Effector memory CD8-positive, alpha-beta T cell (primary cell): ENCODE measurements around the gene HS6ST3.

Experiments
- ATAC-seq: fragments of 150-1000 bp; cut with Tn5 transposase; replicated peaks from 2 replicates; pipeline ENCODE4 v1.10.0; 2021; ENCODE audit warnings: mild to moderate bottlenecking, moderate library complexity
- DNase-seq, 3 experiments: peaks; one replicate each; pipeline ENCODE4 v3.0.0; 2021
- H3K27ac Mint-ChIP-seq, 2 donors: one replicate each; pipeline ENCODE4 v1.8.0; 2022; ENCODE audit warnings: mild to moderate bottlenecking in 2 of 2, mixed read lengths in 2 of 2, moderate library complexity in 2 of 2
- H3K27me3 Mint-ChIP-seq, 2 donors: one replicate each; pipeline ENCODE4 v1.8.0; 2022; ENCODE audit warnings: mixed read lengths in 2 of 2
- H3K36me3 Mint-ChIP-seq: one replicate; pipeline ENCODE4 v1.8.0; 2022; ENCODE audit warnings: mild to moderate bottlenecking, moderate library complexity, mixed read lengths; ENCODE audit not compliant: insufficient read depth
- H3K4me1 Mint-ChIP-seq, 2 donors: one replicate each; pipeline ENCODE4 v1.8.0; 2022; ENCODE audit warnings: low read depth in 2 of 2, mixed read lengths in 2 of 2
- H3K4me3 Mint-ChIP-seq, 2 donors: one replicate each; pipeline ENCODE4 v1.8.0; 2022; ENCODE audit warnings: mild to moderate bottlenecking in 2 of 2, mixed read lengths in 2 of 2, moderate library complexity in 2 of 2
- H3K9me3 Mint-ChIP-seq, 2 donors: one replicate each; pipeline ENCODE4 v1.8.0; 2022; ENCODE audit warnings: mixed read lengths in 2 of 2

HS6ST3 gene

DNA sequence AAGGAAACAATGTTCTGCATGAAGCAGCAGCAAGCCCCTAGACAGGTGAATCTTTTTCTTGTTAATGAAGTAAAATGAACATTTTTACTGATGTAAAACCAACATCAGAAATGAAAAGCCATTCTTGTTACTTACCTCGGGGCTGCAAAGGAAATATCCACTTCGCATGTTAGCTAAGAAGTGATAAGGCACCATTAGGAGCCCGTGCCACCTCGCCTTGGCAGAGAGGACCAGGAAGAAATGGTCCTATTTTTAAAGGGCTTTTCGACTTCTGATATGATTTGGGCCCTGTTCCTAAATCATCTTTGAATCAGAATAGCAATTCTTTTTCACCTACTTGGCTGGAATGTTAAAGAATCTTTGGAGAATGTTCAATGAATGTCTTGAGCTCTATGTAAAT, 721.1 kb downstream of the HS6ST3 start:
- no peaks in the 10 kb centered on the region for H3K27me3 Mint-ChIP-seq
- no peaks in the 10 kb centered on the region for H3K36me3 Mint-ChIP-seq
- DNase-seq, result no peak
- no peak for ATAC-seq
- H3K9me3 Mint-ChIP-seq, result peaks cover 11 to 18% of the 10 kb centered on the region in 2 donors
- H3K27ac Mint-ChIP-seq, result no peak overlapping the region
- H3K4me1 Mint-ChIP-seq, result no peaks in the 10 kb centered on the region
- H3K4me3 Mint-ChIP-seq, result no peak overlapping the region

- ATAC-seq, result no peak
- Mint-ChIP-seq H3K27ac (no peak overlapping the region), H3K4me1 (no peaks in the 10 kb centered on the region)
These were observed 726.4 kb downstream of the HS6ST3 start for GRCh38 chr13:96816261-96816660.

GRCh38 chr13:96816874-96817273, 727.0 kb downstream of the HS6ST3 start:
- H3K27ac Mint-ChIP-seq, result no peak overlapping the region
- H3K27me3 Mint-ChIP-seq, result no peaks in the 10 kb centered on the region
- H3K36me3 Mint-ChIP-seq, result no peaks in the 10 kb centered on the region
- peaks cover 3 to 8% of the 10 kb centered on the region in 2 donors for H3K9me3 Mint-ChIP-seq
- no peak for DNase-seq
- no peak overlapping the region for H3K4me3 Mint-ChIP-seq
- H3K4me1 Mint-ChIP-seq, result no peaks in the 10 kb centered on the region
- no peak for ATAC-seq

More at GRCh38 chr13:96816261-96816660, 726.4 kb downstream of the HS6ST3 start:
- Mint-ChIP-seq H3K4me3 (no peak overlapping the region), H3K27me3 (no peaks in the 10 kb centered on the region), H3K36me3 (no peaks in the 10 kb centered on the region), H3K9me3 (peaks cover 3 to 8% of the 10 kb centered on the region in 2 donors)
- DNase-seq, result no peak

DNA sequence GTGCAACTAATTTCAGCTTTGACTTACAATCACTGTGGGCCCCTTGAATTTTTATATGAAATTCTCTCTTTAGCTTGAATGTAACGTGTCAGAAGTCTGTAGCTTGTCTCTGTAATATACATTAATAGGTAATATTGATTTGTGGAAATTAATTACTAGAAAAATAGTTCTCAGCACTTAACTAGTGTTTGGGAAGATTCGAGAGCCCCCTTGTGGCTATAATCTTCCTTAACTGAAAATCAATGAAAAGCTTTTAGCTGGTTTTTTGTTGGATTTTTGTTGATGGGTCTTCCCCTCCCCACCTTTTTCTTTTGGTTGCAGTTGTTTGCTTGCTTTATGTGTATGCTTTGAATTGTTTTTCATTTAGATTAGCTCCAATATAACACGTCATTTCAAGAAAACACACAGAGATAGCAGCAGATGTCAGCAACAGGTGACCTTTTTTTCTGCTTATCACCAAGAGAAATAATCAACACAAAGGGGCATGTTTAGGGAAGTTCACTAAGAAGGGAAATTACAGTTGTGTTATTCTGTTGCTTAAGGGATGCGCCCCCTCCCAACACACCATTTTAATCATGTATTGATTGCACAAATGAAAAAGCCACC, 727.5 kb downstream of the HS6ST3 start:
- Mint-ChIP-seq H3K9me3 (peaks cover under 1 to 3% of the 10 kb centered on the region in 2 donors), H3K4me1 (peaks cover 0 to 5% of the 10 kb centered on the region in 2 donors), H3K36me3 (no peaks in the 10 kb centered on the region), H3K4me3 (no peak overlapping the region), H3K27me3 (no peaks in the 10 kb centered on the region), H3K27ac (no peak overlapping the region)
- no peak for ATAC-seq
- DNase-seq, result no peak

DNA sequence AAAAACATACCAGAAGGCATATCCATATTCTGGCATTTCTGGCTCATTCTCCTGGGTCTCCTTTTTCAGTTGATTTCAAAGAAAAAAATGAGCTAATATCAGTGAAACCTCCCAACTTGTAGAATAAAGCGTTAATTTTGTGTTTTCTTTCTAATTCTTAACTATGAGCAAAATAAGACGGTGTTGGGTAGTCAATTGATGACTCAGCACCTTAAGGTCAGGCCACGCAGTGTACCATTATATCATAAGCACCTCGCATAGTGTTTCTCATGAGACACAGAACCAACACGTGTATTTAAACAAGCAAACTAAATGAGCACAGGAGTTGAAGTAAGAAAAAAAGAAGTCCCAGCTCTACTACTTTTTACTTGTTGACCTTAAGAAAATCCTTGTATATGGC, 729.5 kb downstream of the HS6ST3 start:
- Mint-ChIP-seq H3K36me3 (no peaks in the 10 kb centered on the region), H3K9me3 (peaks cover 0 to 3% of the 10 kb centered on the region in 2 donors), H3K27me3 (no peaks in the 10 kb centered on the region), H3K27ac (no peak overlapping the region), H3K4me3 (no peak overlapping the region), H3K4me1 (peaks cover 0 to 5% of the 10 kb centered on the region in 2 donors)
- DNase-seq, result no peak
- ATAC-seq, result no peak

- H3K4me1 Mint-ChIP-seq, result peaks cover 0 to 5% of the 10 kb centered on the region in 2 donors
These were observed 731.5 kb downstream of the HS6ST3 start for GRCh38 chr13:96821381-96821780.

GRCh38 chr13:96821971-96822370, 732.1 kb downstream of the HS6ST3 start:
- H3K36me3 Mint-ChIP-seq, result no peaks in the 10 kb centered on the region
- H3K9me3 Mint-ChIP-seq, result peaks cover 0 to 6% of the 10 kb centered on the region in 2 donors
- no peak overlapping the region for H3K4me3 Mint-ChIP-seq
- no peaks in the 10 kb centered on the region for H3K27me3 Mint-ChIP-seq
- peaks cover 0 to 5% of the 10 kb centered on the region in 2 donors for H3K4me1 Mint-ChIP-seq
- ATAC-seq (no peak), DNase-seq (no peak)
- no peak overlapping the region for H3K27ac Mint-ChIP-seq

More at GRCh38 chr13:96821381-96821780, 731.5 kb downstream of the HS6ST3 start:
- Mint-ChIP-seq H3K27ac (no peak overlapping the region), H3K27me3 (no peaks in the 10 kb centered on the region), H3K4me3 (no peak overlapping the region), H3K36me3 (no peaks in the 10 kb centered on the region), H3K9me3 (peaks cover 0 to 6% of the 10 kb centered on the region in 2 donors)
- ATAC-seq (no peak), DNase-seq (no peak)

DNA sequence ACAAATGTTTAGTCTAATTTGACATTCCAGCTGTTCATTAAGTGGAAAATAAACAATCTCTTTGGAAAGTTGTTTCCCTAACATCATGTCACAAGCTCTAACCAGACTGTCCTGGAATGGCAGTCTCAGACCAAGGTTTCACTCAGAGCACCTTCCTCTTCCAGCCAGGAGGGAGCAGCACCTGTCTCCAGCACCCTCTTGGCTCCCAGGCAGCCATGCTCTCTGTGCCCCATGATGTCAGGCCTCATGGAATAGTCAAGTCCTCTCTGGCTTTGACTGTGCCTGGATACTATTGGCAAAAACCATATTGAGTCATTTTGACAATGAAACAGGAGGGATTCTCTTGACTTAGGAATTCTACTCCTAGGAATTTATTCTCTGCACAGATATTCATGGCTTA, 733.0 kb downstream of the HS6ST3 start:
- Mint-ChIP-seq H3K27ac (no peak overlapping the region), H3K4me3 (no peak overlapping the region), H3K4me1 (peaks cover 0 to 5% of the 10 kb centered on the region in 2 donors), H3K27me3 (no peaks in the 10 kb centered on the region), H3K9me3 (peaks cover 0 to 6% of the 10 kb centered on the region in 2 donors), H3K36me3 (no peaks in the 10 kb centered on the region)
- no peak for ATAC-seq
- no peak for DNase-seq

DNA sequence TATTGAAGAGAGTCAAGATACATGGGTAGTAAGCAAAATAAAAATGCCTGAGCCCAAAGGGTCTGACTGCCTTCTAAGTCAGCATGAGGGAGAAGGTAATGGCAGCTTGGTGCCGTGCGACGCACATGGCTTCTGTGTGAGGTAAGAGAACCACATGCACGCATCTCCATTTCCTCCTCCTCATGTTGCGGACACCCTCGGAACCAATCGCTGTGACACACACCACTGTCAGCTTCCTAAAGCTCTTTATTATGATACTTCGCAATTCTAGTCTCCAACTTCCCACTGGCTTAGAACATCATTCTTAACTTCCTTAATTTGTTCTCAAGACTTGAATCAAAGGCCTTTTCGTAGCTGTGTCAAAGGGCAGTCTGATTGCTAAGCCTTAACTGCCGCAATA, 734.2 kb downstream of the HS6ST3 start:
- H3K4me3 Mint-ChIP-seq, result no peak overlapping the region
- ATAC-seq, result no peak
- H3K36me3 Mint-ChIP-seq, result no peaks in the 10 kb centered on the region
- H3K27ac Mint-ChIP-seq, result no peak overlapping the region
- no peaks in the 10 kb centered on the region for H3K27me3 Mint-ChIP-seq
- H3K4me1 Mint-ChIP-seq, result peaks cover 0 to 5% of the 10 kb centered on the region in 2 donors
- no peak for DNase-seq
- H3K9me3 Mint-ChIP-seq, result peaks cover 0 to 6% of the 10 kb centered on the region in 2 donors

DNA sequence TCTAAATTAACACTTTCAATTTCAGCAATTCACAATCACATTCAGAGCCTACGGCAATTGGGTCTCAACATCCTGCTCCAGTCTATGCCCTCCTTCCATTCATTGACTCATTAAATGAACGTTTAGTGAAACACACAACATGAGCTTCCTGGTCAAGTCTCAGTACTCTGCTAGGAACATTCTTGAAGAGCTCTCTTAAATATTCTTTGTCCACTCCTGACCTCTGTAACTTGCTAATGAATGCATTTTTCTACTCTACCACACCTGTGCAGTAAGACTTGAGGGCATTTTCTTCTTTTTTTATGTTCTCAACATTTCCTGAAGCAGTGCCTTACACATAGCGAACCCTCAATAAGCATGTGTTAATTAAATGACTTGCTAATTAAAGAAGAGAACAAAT, 735.7 kb downstream of the HS6ST3 start:
- no peak overlapping the region for H3K4me3 Mint-ChIP-seq
- H3K27me3 Mint-ChIP-seq, result no peaks in the 10 kb centered on the region
- DNase-seq (no peak), ATAC-seq (no peak)
- H3K4me1 Mint-ChIP-seq, result peaks cover 0 to 5% of the 10 kb centered on the region in 2 donors
- H3K36me3 Mint-ChIP-seq, result no peaks in the 10 kb centered on the region
- peaks cover 0 to 6% of the 10 kb centered on the region in 2 donors for H3K9me3 Mint-ChIP-seq
- no peak overlapping the region for H3K27ac Mint-ChIP-seq

DNA sequence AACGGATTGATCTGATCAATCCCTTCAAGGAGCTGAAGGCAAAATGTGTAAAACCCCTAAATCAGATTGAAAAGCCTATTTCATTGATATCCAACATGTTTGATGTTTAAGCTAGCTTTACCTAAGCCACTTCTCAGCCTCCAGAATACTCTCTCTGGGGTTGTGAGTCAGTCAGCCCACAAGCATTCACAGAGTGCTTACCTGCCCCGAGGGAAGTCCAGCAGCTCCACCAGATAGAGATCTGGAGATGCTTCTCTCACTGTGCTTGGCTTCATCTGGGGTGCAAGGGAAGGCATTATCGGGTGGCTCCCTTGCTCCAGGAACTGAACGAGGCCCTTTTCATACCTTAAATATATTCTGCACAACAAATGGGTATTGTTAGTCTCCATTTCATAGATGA, 744.7 kb downstream of the HS6ST3 start:
- H3K4me1 Mint-ChIP-seq, result no peaks in the 10 kb centered on the region
- no peak overlapping the region for H3K27ac Mint-ChIP-seq
- no peaks in the 10 kb centered on the region for H3K27me3 Mint-ChIP-seq
- peaks cover 3 to 9% of the 10 kb centered on the region in 2 donors for H3K9me3 Mint-ChIP-seq
- ATAC-seq, result no peak
- H3K4me3 Mint-ChIP-seq, result no peak overlapping the region
- H3K36me3 Mint-ChIP-seq, result no peaks in the 10 kb centered on the region
- no peak for DNase-seq

GRCh38 chr13:96835546-96835945, 745.6 kb downstream of the HS6ST3 start:
- no peaks in the 10 kb centered on the region for H3K27me3 Mint-ChIP-seq
- ATAC-seq, result no peak
- no peak overlapping the region for H3K4me3 Mint-ChIP-seq
- no peak overlapping the region for H3K27ac Mint-ChIP-seq
- H3K9me3 Mint-ChIP-seq, result peaks cover 3 to 9% of the 10 kb centered on the region in 2 donors
- DNase-seq, result no peak
- H3K4me1 Mint-ChIP-seq, result no peaks in the 10 kb centered on the region
- no peaks in the 10 kb centered on the region for H3K36me3 Mint-ChIP-seq

DNA sequence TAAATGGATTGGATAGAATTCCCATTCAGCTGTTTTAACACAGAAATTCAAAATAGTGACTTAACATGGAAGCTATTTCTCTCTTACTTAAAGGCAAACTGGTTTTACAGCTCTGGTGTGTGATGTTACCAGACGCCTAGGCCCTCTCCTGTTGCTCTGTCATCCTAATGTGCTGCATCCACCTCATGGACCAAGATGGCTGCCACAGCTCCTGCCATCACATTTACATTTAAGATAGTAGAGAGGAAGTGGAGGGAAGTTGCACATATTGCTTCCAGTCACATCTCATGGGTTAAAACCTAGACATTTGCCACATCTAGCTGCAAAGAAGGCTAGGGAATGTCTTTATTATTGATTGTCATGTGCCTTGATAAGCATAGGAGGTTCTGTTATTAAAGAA, 746.8 kb downstream of the HS6ST3 start:
- no peak overlapping the region for H3K27ac Mint-ChIP-seq
- H3K4me3 Mint-ChIP-seq, result no peak overlapping the region
- no peaks in the 10 kb centered on the region for H3K27me3 Mint-ChIP-seq
- no peaks in the 10 kb centered on the region for H3K4me1 Mint-ChIP-seq
- no peak for ATAC-seq
- DNase-seq, result no peak
- no peaks in the 10 kb centered on the region for H3K36me3 Mint-ChIP-seq
- peaks cover 3 to 9% of the 10 kb centered on the region in 2 donors for H3K9me3 Mint-ChIP-seq

DNA sequence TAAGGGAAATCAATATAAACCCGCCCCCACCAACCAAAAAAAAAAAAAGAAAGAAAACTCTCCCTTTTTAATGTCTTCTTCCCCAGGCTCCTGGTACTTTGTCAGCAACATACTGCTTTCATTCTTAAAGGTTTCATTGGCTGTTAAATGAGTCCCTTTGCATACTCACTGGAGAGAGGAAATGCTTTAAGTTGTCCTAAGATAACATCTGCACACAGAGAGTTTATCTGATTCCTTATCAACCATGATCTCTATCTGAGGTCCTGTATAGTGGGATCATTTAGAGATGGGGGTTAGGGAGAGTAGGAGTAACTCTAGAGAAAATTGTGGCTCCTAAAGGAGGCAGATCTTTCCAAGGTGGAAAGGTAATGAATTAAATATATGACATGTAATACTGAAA, 747.9 kb downstream of the HS6ST3 start:
- Mint-ChIP-seq H3K27ac (no peak overlapping the region), H3K9me3 (peaks cover 3 to 9% of the 10 kb centered on the region in 2 donors), H3K4me1 (no peaks in the 10 kb centered on the region), H3K27me3 (no peaks in the 10 kb centered on the region), H3K36me3 (no peaks in the 10 kb centered on the region), H3K4me3 (no peak overlapping the region)
- no peak for ATAC-seq
- no peak for DNase-seq
